A549 treated with Mapracorat at 1 μM for 4 hours (cell line): ENCODE data around the gene CDH22. TPM values are rescaled to one million over a fixed set of nuclear protein-coding genes. Genes with fewer than 3 reads are reported as not detected.

Experiments
- total RNA-seq: library from RNA; stranded (reverse); fragments of 200-300 nt; extraction: Qiagen RNA extraction; gene quantifications from 5 replicates; pipeline ENCODE4 v1.2.3, GENCODE V29; 2022

Gene CDH22
- 0.04 to 0.05 TPM in 2 of 5 replicates, not detected in the others for total RNA-seq

GRCh38 chr20:46308258-46309157 is at the start of gene CDH22:
TSS of gene CDH22 (minus strand) at chr20:46308498. CDS start at chr20:46251294, 57,204 bp downstream.

Other genes with a start within 250 kb of the CDH22 start
- 17.7 to 23.9 TPM (median 20.3 TPM) in 5 replicates for gene NCOA5, start 218.5 kb downstream of the CDH22 start, total RNA-seq
- 4.2 to 4.9 TPM (median 4.5 TPM) in 5 replicates for gene CD40, start 190.2 kb downstream of the CDH22 start, total RNA-seq
- gene ELMO2, start 98.1 kb upstream of the CDH22 start, total RNA-seq = 18.5 to 21.3 TPM (median 19.8 TPM) in 5 replicates
- gene ZNF334, start 205.1 kb upstream of the CDH22 start, total RNA-seq = not detected in 5 replicates
- gene OCSTAMP, start 242.2 kb upstream of the CDH22 start, total RNA-seq = not detected in 5 replicates